Lower leg skin (tissue), 3 donors: ENCODE results near the gene CCDC186.

Source experiments
- CTCF ChIP-seq, 3 donors: fragments of 450-650 bp; IDR thresholded peaks; one replicate each; pipeline ENCODE4 v1.5.1; 2016; ENCODE audit warnings: antibody characterized with exemption in 3 of 3, mild to moderate bottlenecking in 3 of 3, moderate library complexity in 2 of 3
- POLR2A ChIP-seq, 2 donors: fragments of 450-650 bp; IDR thresholded peaks; one replicate each; pipeline ENCODE4 v1.6.1; 2016 to 2017; ENCODE audit warnings: antibody characterized with exemption in 2 of 2, mild to moderate bottlenecking in 1 of 2, moderate library complexity in 1 of 2

GRCh38 chr10:114212153-114212552 lies 38.1 kb upstream of the CCDC186 start:
- TF ChIP-seq CTCF (IDR thresholded peaks at IDR 0.05) = no peak
- TF ChIP-seq POLR2A (IDR thresholded peaks at IDR 0.05) = no peak
